ENCODE results near the gene ATP2C1.

The ATP2C1 gene

GRCh38 chr3:130975251-130975650, 81.4 kb downstream of the ATP2C1 start:
- no peak for DNase-seq (ENCODE audit: low read depth in 3 of 3)

- no peak for DNase-seq (ENCODE audit: low read depth in 3 of 3)
Observed at GRCh38 chr3:130976706-130977105, 82.8 kb downstream of the ATP2C1 start.

GRCh38 chr3:130979117-130979516, 85.2 kb downstream of the ATP2C1 start:
- DNase-seq (ENCODE audit: low read depth in 3 of 3), result no peak

- no peak for DNase-seq (ENCODE audit: low read depth in 3 of 3)
Observed at GRCh38 chr3:130981469-130981868, 87.6 kb downstream of the ATP2C1 start.

- no peak for DNase-seq (ENCODE audit: low read depth in 3 of 3)
Observed at GRCh38 chr3:130990282-130990681, 96.4 kb downstream of the ATP2C1 start.

GRCh38 chr3:130991126-130991525, 97.2 kb downstream of the ATP2C1 start:
- DNase-seq (ENCODE audit: low read depth in 3 of 3), result no peak

GRCh38 chr3:130992344-130992743, 98.5 kb downstream of the ATP2C1 start:
- no peak for DNase-seq (ENCODE audit: low read depth in 3 of 3)

- DNase-seq (ENCODE audit: low read depth in 3 of 3), result no peak
Observed at GRCh38 chr3:130997289-130997688, 103.4 kb downstream of the ATP2C1 start.

GRCh38 chr3:131001071-131001470, 107.2 kb downstream of the ATP2C1 start:
- DNase-seq (ENCODE audit: low read depth in 3 of 3), result no peak

GRCh38 chr3:131004603-131005002, 110.7 kb downstream of the ATP2C1 start:
- no peak for DNase-seq (ENCODE audit: low read depth in 3 of 3)

- no peak for DNase-seq (ENCODE audit: low read depth in 3 of 3)
Observed at GRCh38 chr3:131007256-131007655, 113.4 kb downstream of the ATP2C1 start.

GRCh38 chr3:131007782-131008181, 113.9 kb downstream of the ATP2C1 start:
- DNase-seq (ENCODE audit: low read depth in 3 of 3), result no peak

GRCh38 chr3:131008326-131008725, 114.4 kb downstream of the ATP2C1 start:
- DNase-seq (ENCODE audit: low read depth in 3 of 3), result no peak

GRCh38 chr3:131009698-131010097, 115.8 kb downstream of the ATP2C1 start:
- no peak for DNase-seq (ENCODE audit: low read depth in 3 of 3)

- DNase-seq (ENCODE audit: low read depth in 3 of 3), result no peak
Observed at GRCh38 chr3:131018970-131019369, 125.1 kb downstream of the ATP2C1 start.

- no peak for DNase-seq (ENCODE audit: low read depth in 3 of 3)
Observed at GRCh38 chr3:131020122-131020693, 126.3 kb downstream of the ATP2C1 start.

GRCh38 chr3:131025539-131025938, 131.7 kb downstream of the ATP2C1 start:
- no peak for DNase-seq (ENCODE audit: low read depth in 3 of 3)

GRCh38 chr3:131026321-131027151, 132.7 kb downstream of the ATP2C1 start, which contains the start of the genes ASTE1 and NEK11:
TSS of gene ASTE1 (minus strand) at chr3:131026825. CDS start at chr3:131025306, 1,519 bp downstream.
TSS of gene NEK11 (plus strand) at chr3:131026877. CDS start at chr3:131029709, 2,832 bp downstream.
- DNase-seq (ENCODE audit: low read depth in 3 of 3), result peak; percentile 76 to 84 (median 76)

- DNase-seq (ENCODE audit: low read depth in 3 of 3), result no peak
Observed at GRCh38 chr3:131028844-131029243, 135.0 kb downstream of the ATP2C1 start.

GRCh38 chr3:131031660-131032059, 137.8 kb downstream of the ATP2C1 start:
- DNase-seq (ENCODE audit: low read depth in 3 of 3), result no peak

- no peak for DNase-seq (ENCODE audit: low read depth in 3 of 3)
Observed at GRCh38 chr3:131033480-131034080, 139.7 kb downstream of the ATP2C1 start.

- DNase-seq (ENCODE audit: low read depth in 3 of 3), result no peak
Observed at GRCh38 chr3:131036200-131036816, 142.4 kb downstream of the ATP2C1 start.
